NCI-H2196 (cell line): ENCODE data around the gene TMEM9B.
A peak's percentile ranks its signal among the peaks of the same experiment; 100 is the strongest.
"Not testable (repeated sequence)": the region's sequence is repeated elsewhere in the genome, so short reads cannot be mapped to it uniquely, and the experiment has no call there.

Experiments used
- DNase-seq: peaks from one replicate; lab custom pipeline; 2025; ENCODE audit not compliant: unreplicated experiment; lab: John Stamatoyannopoulos, UW

The TMEM9B gene

GRCh38 chr11:8964324-8965320 is at the start of gene TMEM9B:
Gene TMEM9B (minus strand): TSS chr11:8964442. CDS start chr11:8964313, 129 bp downstream.
- peak; percentile 90 for DNase-seq

DNA sequence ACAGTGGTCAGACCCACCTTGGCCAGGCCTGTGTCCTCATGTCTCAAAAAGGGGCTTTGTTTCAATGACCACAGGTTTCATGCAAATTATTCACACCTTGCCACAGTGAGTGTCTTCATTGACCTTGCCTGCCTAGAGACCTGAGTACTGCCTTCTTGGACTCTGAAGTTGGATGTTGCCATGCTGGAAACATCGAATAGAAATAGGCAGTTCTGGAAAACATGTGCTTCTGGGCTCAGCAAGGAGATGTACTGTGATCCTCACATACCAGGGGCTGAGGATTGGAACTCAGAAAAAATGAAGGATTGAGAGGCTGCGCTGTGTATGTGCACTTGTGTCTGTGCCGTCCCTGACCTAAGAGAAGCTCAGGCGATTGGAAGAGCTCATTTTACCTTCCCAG is 49.1 kb upstream of the TMEM9B start:
- no peak for DNase-seq

- not testable (repeated sequence) for DNase-seq
Measured at GRCh38 chr11:9009538-9009937, 45.3 kb upstream of the TMEM9B start.

DNA sequence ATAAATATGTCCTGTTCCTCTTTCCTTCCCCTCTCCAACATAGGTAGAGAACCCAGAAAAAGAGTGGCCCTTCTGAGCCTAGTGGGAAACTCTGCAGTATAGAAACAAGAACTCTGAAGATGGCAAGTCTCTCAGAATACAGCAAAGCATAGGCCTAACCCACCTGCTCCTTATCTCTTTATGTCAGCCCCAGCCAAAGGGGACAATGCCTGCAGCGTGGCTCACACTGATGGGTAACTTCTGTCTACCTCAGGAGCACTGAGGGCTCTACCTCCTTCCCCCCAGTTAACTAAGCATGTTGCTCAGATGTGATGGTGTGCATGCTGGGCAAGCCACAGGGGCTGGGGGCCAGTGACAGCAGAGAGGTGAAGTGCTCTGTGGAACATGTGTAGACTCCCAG is 44.4 kb upstream of the TMEM9B start:
- DNase-seq = no peak

DNA sequence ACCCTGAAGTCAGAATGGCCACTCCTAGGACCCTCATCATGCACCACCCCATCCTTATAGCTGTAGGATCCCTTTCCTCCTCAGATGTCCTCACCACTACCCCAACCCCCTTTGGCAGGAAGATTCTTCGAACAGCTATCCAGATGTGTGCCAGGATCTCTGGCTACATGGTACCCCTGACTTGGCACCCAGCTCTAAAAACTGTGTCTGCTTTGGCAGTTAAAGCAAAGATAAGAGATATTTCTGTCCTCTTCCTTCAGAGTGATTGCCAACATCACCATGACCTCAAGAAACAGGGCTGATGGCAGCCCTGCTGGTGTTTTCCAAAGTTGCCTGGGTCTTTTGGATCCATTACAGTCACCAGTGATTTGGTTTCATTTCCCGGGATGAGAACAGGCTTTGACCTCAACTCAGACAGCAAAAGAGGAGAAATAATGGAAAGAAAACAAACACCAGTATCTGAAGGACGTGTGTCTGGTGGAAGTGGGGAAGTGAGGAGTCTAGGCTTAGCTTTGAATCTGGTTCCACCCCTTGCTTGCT is 43.8 kb upstream of the TMEM9B start:
- DNase-seq = no peak

DNA sequence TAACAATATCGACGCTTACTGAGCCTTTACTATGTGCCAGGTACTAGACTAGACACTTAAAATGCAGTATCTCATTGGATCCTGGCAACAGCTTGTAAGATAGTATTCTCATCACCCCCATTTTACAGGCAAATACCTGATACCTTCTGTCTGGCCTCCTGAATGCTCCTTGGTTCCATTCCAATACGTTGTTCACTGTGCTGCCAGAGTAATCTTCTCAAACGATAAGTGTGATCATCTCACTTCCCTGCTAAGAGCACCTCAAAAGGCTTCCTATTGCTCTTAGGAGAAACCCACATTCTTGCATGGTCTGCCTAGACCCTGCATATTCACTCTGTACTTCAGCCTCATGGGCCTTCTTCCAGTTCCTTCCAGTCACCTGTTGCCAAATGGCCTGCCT is 40.8 kb upstream of the TMEM9B start:
- no peak for DNase-seq

GRCh38 chr11:9004183-9004926 is 40.1 kb upstream of the TMEM9B start:
- DNase-seq = peak; percentile 48

DNA sequence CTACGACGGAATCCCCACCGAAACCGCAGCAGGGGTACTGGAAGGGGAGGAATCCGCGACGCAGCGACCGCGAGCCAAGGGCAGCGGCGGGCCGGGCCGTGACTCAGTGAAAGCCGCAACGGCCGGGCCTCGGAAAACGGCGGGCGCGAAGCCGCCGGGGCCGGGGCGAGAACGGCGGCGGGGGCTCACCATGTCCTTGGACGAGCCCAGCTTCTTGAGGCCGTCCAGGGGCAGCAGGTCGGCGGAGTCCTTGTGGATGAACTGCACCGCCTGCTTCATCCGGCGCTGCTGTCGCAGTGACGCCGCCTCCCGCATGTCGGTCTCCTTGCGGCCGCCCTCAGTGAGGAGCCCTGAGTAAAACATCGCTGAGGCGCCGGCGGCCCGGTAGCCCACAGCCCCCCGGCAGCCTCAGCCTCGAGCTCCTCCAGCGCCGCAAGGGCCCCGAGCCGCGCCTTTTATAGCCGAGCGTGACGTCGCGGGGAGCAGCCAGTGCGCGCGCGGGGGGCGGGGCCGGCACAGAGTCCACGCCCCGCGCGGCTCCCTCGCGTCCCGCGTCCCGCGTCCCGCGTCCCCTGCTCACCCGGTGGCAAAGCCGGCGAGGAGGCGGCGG is 39.4 kb upstream of the TMEM9B start, which contains the start of gene NRIP3:
TSS of gene NRIP3 (minus strand) at position 429 of the 610 bp plus-strand sequence. CDS start at position 363, 66 bp downstream.
- peak; percentile 83 for DNase-seq

DNA sequence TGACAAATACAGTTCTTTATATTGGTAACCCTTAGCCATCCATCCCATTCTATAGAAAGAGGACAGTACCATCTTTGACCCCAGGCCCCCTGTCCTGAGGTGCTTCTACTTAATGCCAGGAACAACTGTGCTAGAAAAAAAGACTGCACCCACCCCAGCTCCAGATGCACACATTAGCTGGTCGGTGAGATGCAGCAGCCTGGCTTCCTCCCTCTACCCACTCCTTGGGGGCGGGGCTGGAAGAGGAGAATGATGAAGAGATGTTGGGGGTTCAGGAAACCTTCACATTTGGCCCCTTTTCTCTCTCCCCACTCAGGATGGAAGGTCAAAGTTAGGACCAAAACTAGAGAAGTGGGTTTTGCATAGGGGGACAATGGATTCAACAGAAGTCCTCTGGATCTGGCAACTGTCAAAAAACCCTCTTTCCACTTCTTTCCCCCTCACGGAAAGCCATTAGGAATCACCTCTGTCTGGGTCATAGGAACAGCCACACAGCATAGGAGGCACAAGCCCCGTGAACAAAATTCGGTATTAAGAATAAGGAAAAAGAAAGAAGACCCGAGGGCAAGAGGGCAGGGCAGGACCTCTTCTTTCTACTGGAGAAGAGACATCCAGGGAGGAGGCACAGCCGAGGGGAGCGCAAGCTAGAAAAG is 38.8 kb upstream of the TMEM9B start:
- DNase-seq = no peak

DNA sequence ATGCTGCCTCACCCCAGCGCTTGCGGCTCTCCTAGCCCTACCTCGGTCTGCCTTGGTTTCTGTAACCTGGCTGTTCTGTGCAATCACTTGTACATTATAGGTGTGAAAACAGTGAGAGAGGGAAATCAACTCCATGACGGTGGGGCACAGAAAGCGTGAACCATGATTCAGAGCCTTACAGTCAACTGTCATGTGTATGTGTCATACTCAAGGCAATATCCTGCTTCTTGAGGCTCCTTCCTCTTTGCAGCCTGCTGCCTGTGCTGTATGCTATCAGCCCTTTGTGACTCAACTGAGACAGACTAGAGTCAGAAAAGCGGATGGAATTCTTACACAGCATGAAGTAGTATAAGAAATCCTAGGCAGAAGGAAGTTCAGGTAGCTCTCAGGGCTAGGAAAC is 37.5 kb upstream of the TMEM9B start:
- no peak for DNase-seq

DNA sequence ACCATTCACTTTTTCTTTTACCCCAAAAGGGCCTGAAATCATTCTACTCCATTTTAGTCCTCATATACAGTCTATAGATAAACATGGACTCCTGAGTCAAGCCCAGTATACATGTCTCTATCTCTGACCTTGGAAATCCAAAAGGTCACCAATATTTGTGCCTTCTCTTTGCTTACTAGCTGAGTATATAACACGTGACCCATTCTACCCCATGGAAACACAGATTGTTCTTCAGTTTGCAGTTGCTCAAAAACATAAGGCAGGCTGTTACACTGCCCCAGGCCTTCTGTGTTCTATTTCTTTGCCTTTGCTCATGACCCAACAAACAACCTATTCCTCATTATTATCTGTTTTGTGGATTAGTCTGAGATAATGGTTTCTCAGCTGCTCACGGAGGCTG is 33.8 kb upstream of the TMEM9B start:
- DNase-seq = no peak

- DNase-seq = no peak
Measured at GRCh38 chr11:8997451-8997850, 33.2 kb upstream of the TMEM9B start.

- no peak for DNase-seq
Measured at GRCh38 chr11:8989453-8989852, 25.2 kb upstream of the TMEM9B start.

DNA sequence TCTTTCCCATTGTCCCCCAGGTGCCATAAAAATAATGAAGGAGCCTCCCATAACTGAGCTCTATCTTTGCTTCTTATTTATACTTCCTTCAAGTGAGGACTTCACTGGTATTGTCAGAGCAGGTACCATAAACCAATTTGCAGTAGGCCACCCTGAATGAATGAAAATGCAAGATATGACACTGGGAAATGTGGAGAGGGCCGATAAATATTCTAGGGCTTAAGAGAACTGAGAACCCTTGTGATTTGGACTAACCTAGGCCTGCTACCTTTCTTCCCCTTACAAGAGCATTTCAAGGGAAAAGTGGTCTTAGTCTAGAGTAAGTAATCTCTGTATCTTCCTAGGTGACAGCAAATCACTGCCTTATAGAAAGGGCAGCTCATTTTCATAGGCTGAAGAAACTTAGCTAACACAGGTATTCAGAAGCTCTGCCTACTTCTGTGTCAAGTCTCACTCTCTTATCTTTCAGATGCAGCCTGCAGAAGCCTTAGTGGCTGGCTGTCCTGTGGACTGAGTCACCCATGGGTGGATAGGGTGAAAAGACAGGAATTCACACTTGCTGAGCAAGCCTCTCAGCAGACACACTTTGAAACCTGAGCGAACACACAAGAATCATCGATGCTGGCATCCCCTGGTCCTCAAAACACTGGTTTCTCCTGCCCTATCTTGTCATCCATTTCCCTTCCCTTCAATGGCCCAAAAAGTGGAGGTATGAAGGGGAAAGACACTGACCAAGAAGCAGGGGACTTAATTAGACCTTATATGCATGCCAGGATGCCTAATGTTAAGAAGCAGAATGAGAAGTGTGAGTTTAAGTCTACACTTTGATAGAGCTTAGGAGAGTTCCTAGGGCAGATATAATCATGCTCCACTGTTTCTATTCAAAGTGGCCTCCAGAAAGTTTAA is 24.3 kb upstream of the TMEM9B start:
- no peak for DNase-seq

GRCh38 chr11:8987446-8987845 is 23.2 kb upstream of the TMEM9B start:
- no peak for DNase-seq

DNA sequence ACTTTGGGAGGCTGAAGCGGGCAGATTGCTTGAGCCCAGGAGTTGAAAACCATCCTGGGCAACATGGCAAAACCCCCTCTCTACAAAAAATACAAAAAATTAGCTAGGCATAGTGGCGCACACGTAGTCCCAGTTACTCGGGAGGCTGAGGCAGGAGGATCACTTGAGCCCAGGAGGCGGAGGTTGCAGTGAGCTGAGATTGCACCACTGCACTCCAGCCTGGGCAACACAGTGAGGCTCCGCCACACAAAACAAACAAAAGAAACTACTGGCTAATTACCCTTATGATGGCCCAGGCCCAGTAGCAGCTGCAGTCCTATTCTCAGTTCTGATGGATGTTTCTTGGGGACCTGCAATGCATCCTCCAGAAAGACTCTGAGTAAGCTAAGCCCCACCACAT is 22.5 kb upstream of the TMEM9B start:
- not testable (repeated sequence) for DNase-seq

- DNase-seq = no peak
Measured at GRCh38 chr11:8985462-8985861, 21.2 kb upstream of the TMEM9B start.

- no peak for DNase-seq
Measured at GRCh38 chr11:8983552-8983951, 19.3 kb upstream of the TMEM9B start.

- no peak for DNase-seq
Measured at GRCh38 chr11:8980485-8980884, 16.2 kb upstream of the TMEM9B start.

GRCh38 chr11:8979365-8979764 is 15.1 kb upstream of the TMEM9B start:
- DNase-seq = not testable (repeated sequence)
